GM10248 (cell line): ENCODE data around the gene TMPRSS13.

Experiments
- CTCF ChIA-PET: fragments of 300-600 bp; sonication (Branson Sonifier 250); formaldehyde crosslinking; extraction: SDS; loops from one replicate; lab custom pipeline; 2021; ENCODE audit warnings: antibody characterized with exemption; lab: Yijun Ruan, JAX
- POLR2A ChIA-PET: fragments of 350-650 bp; sonication (Branson Sonifier 250); formaldehyde crosslinking; extraction: SDS; loops from one replicate; lab custom pipeline; 2020; ENCODE audit warnings: antibody characterized with exemption; lab: Yijun Ruan, JAX
- DNase-seq: peaks from one replicate; pipeline ENCODE4 v3.0.0; 2012; ENCODE audit errors: extremely low spot score
- TF ChIP-seq, protein P1 (sequence below): IDR thresholded peaks from 2 replicates; pipeline ENCODE4 v1.5.1; 2012; ENCODE audit warnings: mild to moderate bottlenecking, low read depth; ENCODE audit errors: extremely low read depth, missing control alignments, control extremely low read depth

Gene TMPRSS13

DNA sequence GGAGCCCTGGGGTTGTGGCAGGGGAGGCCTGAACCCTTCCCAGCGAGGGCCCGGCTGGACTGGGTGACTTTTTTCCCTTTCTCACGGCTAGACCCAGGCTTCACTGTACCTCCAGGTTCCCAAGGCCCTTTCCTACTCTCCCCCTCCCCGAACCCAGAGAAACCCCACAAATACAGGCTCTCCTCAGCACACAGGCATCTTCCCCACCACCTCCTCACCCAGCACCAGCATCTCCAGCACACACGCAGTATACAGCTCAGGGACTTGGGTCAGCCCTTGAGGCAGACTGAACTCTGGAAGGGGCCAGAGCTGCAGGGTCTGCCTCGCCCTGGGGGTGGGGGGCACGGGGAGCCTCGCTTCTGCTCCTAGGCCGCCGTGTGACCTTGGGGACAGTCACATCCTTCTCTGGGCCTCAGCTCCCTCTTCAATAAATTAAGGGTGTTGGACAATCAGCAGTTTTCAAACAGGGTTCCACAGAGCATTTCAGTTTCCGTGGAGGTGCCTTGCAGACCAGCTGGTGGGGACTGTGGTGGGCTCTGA lies 4.5 kb downstream of the TMPRSS13 start:
- DNase-seq: no peak
- ChIA-PET POLR2A (no interaction called here), CTCF (interaction anchor here (1.0 to 2.7 kb wide), 5 partner anchors 12 to 128 kb away, joined by 4 to 10 read pairs (median 4); no protein-coding TSS in a partner anchor)
- TF ChIP-seq, protein P1, sequence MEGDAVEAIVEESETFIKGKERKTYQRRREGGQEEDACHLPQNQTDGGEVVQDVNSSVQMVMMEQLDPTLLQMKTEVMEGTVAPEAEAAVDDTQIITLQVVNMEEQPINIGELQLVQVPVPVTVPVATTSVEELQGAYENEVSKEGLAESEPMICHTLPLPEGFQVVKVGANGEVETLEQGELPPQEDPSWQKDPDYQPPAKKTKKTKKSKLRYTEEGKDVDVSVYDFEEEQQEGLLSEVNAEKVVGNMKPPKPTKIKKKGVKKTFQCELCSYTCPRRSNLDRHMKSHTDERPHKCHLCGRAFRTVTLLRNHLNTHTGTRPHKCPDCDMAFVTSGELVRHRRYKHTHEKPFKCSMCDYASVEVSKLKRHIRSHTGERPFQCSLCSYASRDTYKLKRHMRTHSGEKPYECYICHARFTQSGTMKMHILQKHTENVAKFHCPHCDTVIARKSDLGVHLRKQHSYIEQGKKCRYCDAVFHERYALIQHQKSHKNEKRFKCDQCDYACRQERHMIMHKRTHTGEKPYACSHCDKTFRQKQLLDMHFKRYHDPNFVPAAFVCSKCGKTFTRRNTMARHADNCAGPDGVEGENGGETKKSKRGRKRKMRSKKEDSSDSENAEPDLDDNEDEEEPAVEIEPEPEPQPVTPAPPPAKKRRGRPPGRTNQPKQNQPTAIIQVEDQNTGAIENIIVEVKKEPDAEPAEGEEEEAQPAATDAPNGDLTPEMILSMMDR: no peak

- DNase-seq: no peak
- TF ChIP-seq, protein P1: no peak
- CTCF ChIA-PET: interaction anchor here (1.1 to 2.7 kb wide), 4 partner anchors 12 to 129 kb away, joined by 3 to 10 read pairs (median 4); no protein-coding TSS in a partner anchor
- POLR2A ChIA-PET: no interaction called here
These were observed 5.4 kb downstream of the TMPRSS13 start for GRCh38 chr11:117923773-117924172.

- POLR2A ChIA-PET: no interaction called here
- CTCF ChIA-PET: interaction anchor here (1.1 to 2.7 kb wide), 4 partner anchors 16 to 130 kb away, joined by 3 to 10 read pairs (median 4); no protein-coding TSS in a partner anchor
- no peak for DNase-seq
- TF ChIP-seq, protein P1: no peak
These were observed 5.9 kb downstream of the TMPRSS13 start for GRCh38 chr11:117923275-117923674.

- CTCF ChIA-PET: interaction anchor here (0.9 to 2.5 kb wide), 7 partner anchors 8 to 79 kb away, joined by 3 to 11 read pairs (median 3); no protein-coding TSS in a partner anchor
- TF ChIP-seq, protein P1: no peak
- POLR2A ChIA-PET: no interaction called here
- DNase-seq: no peak
These were observed 7.3 kb downstream of the TMPRSS13 start for GRCh38 chr11:117921893-117922292.

GRCh38 chr11:117921456-117921855 lies 7.7 kb downstream of the TMPRSS13 start:
- TF ChIP-seq, protein P1: no peak
- ChIA-PET POLR2A (no interaction called here), CTCF (interaction anchor here (0.9 to 2.5 kb wide), 6 partner anchors 8 to 78 kb away, joined by 3 to 11 read pairs (median 3); no protein-coding TSS in a partner anchor)
- no peak for DNase-seq

DNA sequence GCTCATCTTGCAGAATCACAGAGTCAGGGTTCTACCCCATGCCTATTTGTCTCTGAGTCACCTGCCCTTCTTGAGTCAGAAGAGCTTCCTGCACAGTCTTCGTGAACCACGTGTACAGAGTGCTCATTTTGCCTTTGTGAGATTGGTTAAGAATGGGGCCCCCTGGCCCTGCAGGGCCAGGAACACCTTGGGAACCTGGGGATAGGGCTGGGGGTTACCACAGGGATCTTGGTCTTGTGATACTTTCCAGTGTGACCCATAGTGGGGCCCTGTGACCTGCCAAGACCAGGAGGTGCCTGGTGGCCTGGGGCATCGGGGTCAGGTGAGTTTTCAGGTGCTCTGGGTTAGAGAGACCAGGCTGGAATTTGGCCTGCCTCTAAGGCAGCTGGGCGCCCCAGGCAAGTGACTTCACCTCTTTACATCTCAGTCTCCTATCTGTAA lies 9.4 kb downstream of the TMPRSS13 start:
- peak; percentile 51 for DNase-seq
- TF ChIP-seq, protein P1: no peak
- POLR2A ChIA-PET: interaction anchor here (0.5 kb wide), 1 partner anchor 11 kb away, joined by 3 read pairs; no protein-coding TSS in a partner anchor
- CTCF ChIA-PET: interaction anchor here (0.6 to 7.4 kb wide), 9 partner anchors 9 to 101 kb away, joined by 3 to 39 read pairs (median 3); partner anchors contain the start of gene TMPRSS13
